Uterus (tissue), 2 donors: ENCODE data around the gene ATG5.

Experiments
- POLR2A ChIP-seq, 2 donors: fragments of 450-650 bp; IDR thresholded peaks; one replicate each; pipeline ENCODE4 v1.6.1; 2016; ENCODE audit warnings: antibody characterized with exemption in 2 of 2, mild to moderate bottlenecking in 1 of 2, moderate library complexity in 1 of 2
- TF ChIP-seq, protein P1 (sequence below), 4 experiments: fragments of 200-600 bp in 2 of 4; fragments of 450-650 bp in 2 of 4; sonication (generic) in 2 of 4; IDR thresholded peaks; one replicate each; pipeline ENCODE4 v1.5.1; 2016 to 2019; ENCODE audit warnings: antibody characterized with exemption in 4 of 4, mild to moderate bottlenecking in 2 of 4, moderate library complexity in 1 of 4

DNA sequence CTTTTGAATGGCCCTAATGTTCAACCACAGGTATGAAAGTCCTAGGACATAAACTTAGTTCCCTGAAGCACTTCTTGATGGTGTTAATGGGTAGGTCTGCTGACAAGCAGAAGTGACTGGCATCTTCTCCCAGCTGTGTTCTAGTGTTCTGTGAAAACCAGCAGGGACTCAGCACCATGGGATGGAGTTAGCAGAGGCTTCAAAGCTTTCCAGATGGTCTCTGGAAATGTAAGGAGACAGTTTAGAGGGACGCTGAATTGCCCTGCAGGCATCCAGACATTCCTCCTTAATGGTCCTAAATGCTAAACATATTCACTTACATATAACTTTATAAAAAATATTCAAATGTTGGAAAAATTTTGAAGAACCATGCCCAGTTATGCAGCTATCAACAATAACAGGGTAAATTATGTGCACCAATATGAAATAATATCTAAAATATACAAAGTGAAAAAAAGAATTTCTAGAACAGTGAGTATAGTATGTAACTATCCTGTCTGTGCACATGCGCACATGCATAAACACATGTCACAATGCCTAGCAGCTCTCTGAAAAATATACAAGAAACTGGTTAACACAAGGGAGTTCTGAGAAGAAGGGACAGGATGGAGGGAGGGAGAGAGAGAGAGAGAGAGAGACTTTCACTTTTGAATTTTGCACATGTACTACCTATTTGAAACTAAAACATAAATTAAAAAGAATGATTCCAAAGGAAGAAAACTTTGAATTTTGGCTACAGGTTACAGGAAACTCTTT lies 152.3 kb downstream of the ATG5 start:
- TF ChIP-seq, protein P1, sequence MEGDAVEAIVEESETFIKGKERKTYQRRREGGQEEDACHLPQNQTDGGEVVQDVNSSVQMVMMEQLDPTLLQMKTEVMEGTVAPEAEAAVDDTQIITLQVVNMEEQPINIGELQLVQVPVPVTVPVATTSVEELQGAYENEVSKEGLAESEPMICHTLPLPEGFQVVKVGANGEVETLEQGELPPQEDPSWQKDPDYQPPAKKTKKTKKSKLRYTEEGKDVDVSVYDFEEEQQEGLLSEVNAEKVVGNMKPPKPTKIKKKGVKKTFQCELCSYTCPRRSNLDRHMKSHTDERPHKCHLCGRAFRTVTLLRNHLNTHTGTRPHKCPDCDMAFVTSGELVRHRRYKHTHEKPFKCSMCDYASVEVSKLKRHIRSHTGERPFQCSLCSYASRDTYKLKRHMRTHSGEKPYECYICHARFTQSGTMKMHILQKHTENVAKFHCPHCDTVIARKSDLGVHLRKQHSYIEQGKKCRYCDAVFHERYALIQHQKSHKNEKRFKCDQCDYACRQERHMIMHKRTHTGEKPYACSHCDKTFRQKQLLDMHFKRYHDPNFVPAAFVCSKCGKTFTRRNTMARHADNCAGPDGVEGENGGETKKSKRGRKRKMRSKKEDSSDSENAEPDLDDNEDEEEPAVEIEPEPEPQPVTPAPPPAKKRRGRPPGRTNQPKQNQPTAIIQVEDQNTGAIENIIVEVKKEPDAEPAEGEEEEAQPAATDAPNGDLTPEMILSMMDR (IDR thresholded peaks at IDR 0.05) = no peak
- TF ChIP-seq POLR2A (IDR thresholded peaks at IDR 0.05) = no peak
